ENCODE data around the gene KRTAP9-6.

KRTAP9-6 gene

DNA sequence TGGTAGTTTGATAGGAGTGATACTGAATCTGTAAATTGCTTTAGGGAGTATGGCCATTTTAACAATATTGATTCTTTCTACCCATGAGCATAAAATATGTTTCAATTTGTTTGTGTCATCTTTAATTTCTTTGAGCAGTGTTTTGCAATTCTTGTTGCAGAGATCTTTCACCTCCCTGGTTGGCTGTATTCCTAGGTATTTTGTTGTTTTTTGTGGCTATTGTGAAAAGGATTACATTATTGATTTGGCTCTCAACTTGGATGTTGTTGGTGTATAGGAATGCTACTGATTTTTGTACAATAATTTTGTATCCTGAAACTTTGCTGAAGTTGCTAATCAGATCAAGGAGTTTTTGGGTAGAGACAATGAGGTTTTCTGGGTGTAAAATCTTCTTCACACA, 6.8 kb upstream of the KRTAP9-6 start:
- no peaks in the 10 kb centered on the region for H3K79me1 ChIP-seq (ENCODE audit: low read depth, low read length)
- no peak overlapping the region for H3K4me3 ChIP-seq (ENCODE audit: low read length in 2 of 2)
- no peak overlapping the region for H3K23ac ChIP-seq (ENCODE audit: low read depth, low read length, poor library complexity)
- H2BK15ac ChIP-seq (ENCODE audit: low read length) = no peak overlapping the region
- H4K91ac ChIP-seq (ENCODE audit: low read depth, low read length, poor library complexity) = no peak overlapping the region
- H3K4ac ChIP-seq (ENCODE audit: low read length) = no peak overlapping the region
- no peak overlapping the region for H2BK12ac ChIP-seq (ENCODE audit: low read length)
- H3K14ac ChIP-seq (ENCODE audit: low read length) = no peak overlapping the region
- H3K4me1 ChIP-seq (ENCODE audit: control insufficient read depth in 2 of 2, insufficient read depth in 1 of 2, low read depth in 1 of 2, low read length in 2 of 2) = no peaks in the 10 kb centered on the region
- DNase-seq (ENCODE audit: low spot score) = no peak
- H3K27me3 ChIP-seq (ENCODE audit: control insufficient read depth in 3 of 3, insufficient read depth in 3 of 3, low read depth in 1 of 3, low read length in 3 of 3) = no peaks in the 10 kb centered on the region
- H3K9me3 ChIP-seq (replicated peaks in 1 of 2; ENCODE audit: control insufficient read depth in 2 of 2, insufficient read depth in 1 of 2, low read depth in 1 of 2, low read length in 2 of 2) = no peaks in the 10 kb centered on the region
- H2BK5ac ChIP-seq (ENCODE audit: low read length) = no peak overlapping the region
- no peak overlapping the region for H3K9ac ChIP-seq (ENCODE audit: low read depth, low read length, poor library complexity)
- no peak overlapping the region for H3K18ac ChIP-seq (ENCODE audit: low read length)
- H4K8ac ChIP-seq (ENCODE audit: low read depth, low read length) = no peak overlapping the region
- no peak overlapping the region for H2AFZ ChIP-seq (ENCODE audit: low read length)
- no peaks in the 10 kb centered on the region for H3K36me3 ChIP-seq (replicated peaks in 1 of 2; ENCODE audit: control insufficient read depth in 2 of 2, insufficient read depth in 2 of 2, low read length in 2 of 2)
- no peak overlapping the region for H2BK120ac ChIP-seq (ENCODE audit: low read depth, low read length)
- H3K4me2 ChIP-seq (ENCODE audit: insufficient read depth, low read length, poor library complexity, severe bottlenecking) = no peak overlapping the region
- no peak overlapping the region for H3K27ac ChIP-seq (replicated peaks; ENCODE audit: low read length)
- H2AK5ac ChIP-seq (ENCODE audit: low read depth, low read length) = no peak overlapping the region

DNA sequence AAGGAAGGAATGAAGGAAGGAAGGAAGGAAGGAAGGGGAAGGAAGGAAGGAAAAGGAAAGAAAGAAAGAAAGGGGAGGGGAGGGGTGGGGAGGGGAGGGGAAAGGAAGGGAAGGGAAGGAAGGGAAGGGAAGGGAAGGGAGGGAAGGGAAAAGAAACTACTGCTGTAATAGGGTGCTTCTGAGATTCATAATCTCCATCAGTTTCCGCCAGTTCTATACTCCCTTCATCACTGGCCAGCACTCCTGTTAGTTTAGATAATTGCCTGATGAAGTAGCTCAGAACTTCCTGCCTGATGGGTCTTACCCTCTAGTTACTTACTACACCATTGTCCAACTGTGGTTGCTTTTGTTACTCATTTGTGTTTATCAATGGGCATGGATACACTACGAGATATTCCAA, 2.0 kb upstream of the KRTAP9-6 start:
- no peak overlapping the region for H4K91ac ChIP-seq (ENCODE audit: low read depth, low read length, poor library complexity)
- H3K14ac ChIP-seq (ENCODE audit: low read length) = no peak overlapping the region
- no peak for DNase-seq (ENCODE audit: low spot score)
- no peaks in the 10 kb centered on the region for H3K4me1 ChIP-seq (ENCODE audit: control insufficient read depth in 2 of 2, insufficient read depth in 1 of 2, low read depth in 1 of 2, low read length in 2 of 2)
- H3K23ac ChIP-seq (ENCODE audit: low read depth, low read length, poor library complexity) = no peak overlapping the region
- H3K79me1 ChIP-seq (ENCODE audit: low read depth, low read length) = no peaks in the 10 kb centered on the region
- H3K36me3 ChIP-seq (replicated peaks in 1 of 2; ENCODE audit: control insufficient read depth in 2 of 2, insufficient read depth in 2 of 2, low read length in 2 of 2) = no peaks in the 10 kb centered on the region
- WGBS, 2 donors (ENCODE audit: extremely low coverage in 2 of 2, insufficient read length in 2 of 2, insufficient replicate concordance in 1 of 2) = no CpG with 5 or more reads among the region's 2 CpGs
- H3K27ac ChIP-seq (replicated peaks; ENCODE audit: low read length) = no peak overlapping the region
- no peak overlapping the region for H2BK120ac ChIP-seq (ENCODE audit: low read depth, low read length)
- H3K4me3 ChIP-seq (ENCODE audit: low read length in 2 of 2) = no peak overlapping the region
- H2AK5ac ChIP-seq (ENCODE audit: low read depth, low read length) = no peak overlapping the region
- no peaks in the 10 kb centered on the region for H3K27me3 ChIP-seq (ENCODE audit: control insufficient read depth in 3 of 3, insufficient read depth in 3 of 3, low read depth in 1 of 3, low read length in 3 of 3)
- H4K8ac ChIP-seq (ENCODE audit: low read depth, low read length) = no peak overlapping the region
- H3K18ac ChIP-seq (ENCODE audit: low read length) = no peak overlapping the region
- H2BK12ac ChIP-seq (ENCODE audit: low read length) = no peak overlapping the region
- no peak overlapping the region for H2BK15ac ChIP-seq (ENCODE audit: low read length)
- no peak overlapping the region for H3K4me2 ChIP-seq (ENCODE audit: insufficient read depth, low read length, poor library complexity, severe bottlenecking)
- no peak overlapping the region for H3K4ac ChIP-seq (ENCODE audit: low read length)
- no peak overlapping the region for H2AFZ ChIP-seq (ENCODE audit: low read length)
- no peak overlapping the region for H2BK5ac ChIP-seq (ENCODE audit: low read length)
- no peaks in the 10 kb centered on the region for H3K9me3 ChIP-seq (replicated peaks in 1 of 2; ENCODE audit: control insufficient read depth in 2 of 2, insufficient read depth in 1 of 2, low read depth in 1 of 2, low read length in 2 of 2)
- H3K9ac ChIP-seq (ENCODE audit: low read depth, low read length, poor library complexity) = no peak overlapping the region

- Histone ChIP-seq H3K4me1 (ENCODE audit: control insufficient read depth in 2 of 2, insufficient read depth in 1 of 2, low read depth in 1 of 2, low read length in 2 of 2) (no peaks in the 10 kb centered on the region), H2BK15ac (ENCODE audit: low read length) (no peak overlapping the region), H3K14ac (ENCODE audit: low read length) (no peak overlapping the region), H2AFZ (ENCODE audit: low read length) (no peak overlapping the region), H3K4me2 (ENCODE audit: insufficient read depth, low read length, poor library complexity, severe bottlenecking) (no peak overlapping the region), H4K91ac (ENCODE audit: low read depth, low read length, poor library complexity) (no peak overlapping the region), H3K23ac (ENCODE audit: low read depth, low read length, poor library complexity) (no peak overlapping the region), H3K4me3 (ENCODE audit: low read length in 2 of 2) (no peak overlapping the region), H3K9ac (ENCODE audit: low read depth, low read length, poor library complexity) (no peak overlapping the region), H2AK5ac (ENCODE audit: low read depth, low read length) (no peak overlapping the region), H3K36me3 (replicated peaks in 1 of 2; ENCODE audit: control insufficient read depth in 2 of 2, insufficient read depth in 2 of 2, low read length in 2 of 2) (no peaks in the 10 kb centered on the region), H3K9me3 (replicated peaks in 1 of 2; ENCODE audit: control insufficient read depth in 2 of 2, insufficient read depth in 1 of 2, low read depth in 1 of 2, low read length in 2 of 2) (no peaks in the 10 kb centered on the region), H3K27me3 (ENCODE audit: control insufficient read depth in 3 of 3, insufficient read depth in 3 of 3, low read depth in 1 of 3, low read length in 3 of 3) (no peaks in the 10 kb centered on the region), H2BK5ac (ENCODE audit: low read length) (no peak overlapping the region), H3K18ac (ENCODE audit: low read length) (no peak overlapping the region), H2BK12ac (ENCODE audit: low read length) (no peak overlapping the region), H3K4ac (ENCODE audit: low read length) (no peak overlapping the region), H4K8ac (ENCODE audit: low read depth, low read length) (no peak overlapping the region), H3K79me1 (ENCODE audit: low read depth, low read length) (no peaks in the 10 kb centered on the region), H2BK120ac (ENCODE audit: low read depth, low read length) (no peak overlapping the region), H3K27ac (replicated peaks; ENCODE audit: low read length) (no peak overlapping the region)
- no peak for DNase-seq (ENCODE audit: low spot score)
- WGBS, 2 donors (ENCODE audit: extremely low coverage in 2 of 2, insufficient read length in 2 of 2, insufficient replicate concordance in 1 of 2) = no CpG with 5 or more reads among the region's 3 CpGs
Measured at GRCh38 chr17:41264599-41264998, 579 bp upstream of the KRTAP9-6 start.

DNA sequence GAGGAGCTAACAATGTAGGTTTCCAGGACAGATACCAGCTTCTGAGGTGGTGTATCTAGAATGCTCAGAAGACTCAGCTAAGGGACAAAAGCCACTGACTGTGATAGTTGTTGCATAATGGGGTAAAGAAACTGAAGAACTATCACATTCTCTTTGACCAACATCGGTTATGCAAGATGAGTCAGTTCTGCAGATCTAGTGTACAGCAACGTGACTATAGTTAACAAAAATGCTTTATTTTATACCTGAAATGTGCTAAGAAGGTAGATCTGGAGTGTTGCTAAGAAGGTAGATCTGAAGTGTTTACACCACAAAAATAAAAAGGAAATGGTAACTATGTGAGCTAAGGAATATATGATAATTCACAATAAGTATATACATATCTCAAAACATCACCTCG, 2.5 kb downstream of the KRTAP9-6 start:
- no CpG with 5 or more reads among the region's 3 CpGs for WGBS, 2 donors (ENCODE audit: extremely low coverage in 2 of 2, insufficient read length in 2 of 2, insufficient replicate concordance in 1 of 2)
- Histone ChIP-seq H2BK120ac (ENCODE audit: low read depth, low read length) (no peak overlapping the region), H3K9ac (ENCODE audit: low read depth, low read length, poor library complexity) (no peak overlapping the region), H2BK15ac (ENCODE audit: low read length) (no peak overlapping the region), H3K4ac (ENCODE audit: low read length) (no peak overlapping the region), H4K91ac (ENCODE audit: low read depth, low read length, poor library complexity) (no peak overlapping the region), H3K79me1 (ENCODE audit: low read depth, low read length) (no peaks in the 10 kb centered on the region), H3K4me3 (ENCODE audit: low read length in 2 of 2) (no peak overlapping the region), H3K27me3 (ENCODE audit: control insufficient read depth in 3 of 3, insufficient read depth in 3 of 3, low read depth in 1 of 3, low read length in 3 of 3) (no peaks in the 10 kb centered on the region), H2BK12ac (ENCODE audit: low read length) (no peak overlapping the region), H3K23ac (ENCODE audit: low read depth, low read length, poor library complexity) (no peak overlapping the region), H3K9me3 (replicated peaks in 1 of 2; ENCODE audit: control insufficient read depth in 2 of 2, insufficient read depth in 1 of 2, low read depth in 1 of 2, low read length in 2 of 2) (no peaks in the 10 kb centered on the region), H3K36me3 (replicated peaks in 1 of 2; ENCODE audit: control insufficient read depth in 2 of 2, insufficient read depth in 2 of 2, low read length in 2 of 2) (no peaks in the 10 kb centered on the region), H3K27ac (replicated peaks; ENCODE audit: low read length) (no peak overlapping the region), H3K4me1 (ENCODE audit: control insufficient read depth in 2 of 2, insufficient read depth in 1 of 2, low read depth in 1 of 2, low read length in 2 of 2) (no peaks in the 10 kb centered on the region), H3K4me2 (ENCODE audit: insufficient read depth, low read length, poor library complexity, severe bottlenecking) (no peak overlapping the region), H2AK5ac (ENCODE audit: low read depth, low read length) (no peak overlapping the region), H3K18ac (ENCODE audit: low read length) (no peak overlapping the region), H3K14ac (ENCODE audit: low read length) (no peak overlapping the region), H2BK5ac (ENCODE audit: low read length) (no peak overlapping the region), H2AFZ (ENCODE audit: low read length) (no peak overlapping the region), H4K8ac (ENCODE audit: low read depth, low read length) (no peak overlapping the region)
- DNase-seq (ENCODE audit: low spot score) = no peak

Measured in neuronal stem cell (in vitro differentiated cells).